Non-pigmented ciliary epithelial cell (primary cell): Measurements from ENCODE around the gene PCDHGA9.
"Not testable (repeated sequence)": the region's sequence is repeated elsewhere in the genome, so short reads cannot be mapped to it uniquely, and the experiment has no call there.

Experiments used
- DNase-seq: peaks from one replicate; pipeline ENCODE4 v3.0.0-alpha.2; 2010; ENCODE audit warnings: low read depth

Gene PCDHGA9

DNA sequence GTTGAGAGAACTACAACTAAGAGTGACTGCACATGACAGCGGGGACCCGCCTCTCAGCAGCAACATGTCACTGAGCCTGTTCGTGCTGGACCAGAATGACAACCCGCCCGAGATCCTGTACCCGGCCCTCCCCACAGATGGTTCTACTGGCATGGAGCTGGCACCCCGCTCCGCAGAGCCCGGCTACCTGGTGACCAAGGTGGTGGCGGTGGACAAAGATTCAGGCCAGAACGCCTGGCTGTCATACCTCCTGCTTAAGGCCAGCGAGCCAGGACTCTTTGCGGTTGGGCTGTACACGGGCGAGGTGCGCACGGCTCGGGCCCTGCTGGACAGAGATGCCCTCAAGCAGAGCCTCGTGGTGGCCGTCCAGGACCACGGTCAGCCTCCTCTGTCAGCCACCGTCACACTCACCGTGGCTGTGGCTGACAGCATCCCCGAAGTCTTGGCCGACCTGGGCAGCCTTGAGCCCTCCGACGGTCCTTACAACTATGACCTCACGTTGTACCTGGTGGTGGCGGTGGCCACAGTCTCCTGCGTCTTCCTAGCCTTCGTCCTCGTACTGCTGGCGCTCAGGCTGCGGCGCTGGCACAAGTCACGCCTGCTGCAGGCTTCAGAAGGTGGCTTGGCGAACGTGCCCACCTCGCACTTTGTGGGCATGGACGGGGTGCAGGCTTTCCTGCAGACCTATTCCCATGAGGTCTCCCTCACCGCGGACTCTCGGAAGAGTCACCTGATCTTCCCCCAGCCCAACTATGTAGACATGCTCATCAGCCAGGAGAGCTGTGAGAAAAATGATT is 17.9 kb upstream of the PCDHGA9 start:
- no peak for DNase-seq

DNA sequence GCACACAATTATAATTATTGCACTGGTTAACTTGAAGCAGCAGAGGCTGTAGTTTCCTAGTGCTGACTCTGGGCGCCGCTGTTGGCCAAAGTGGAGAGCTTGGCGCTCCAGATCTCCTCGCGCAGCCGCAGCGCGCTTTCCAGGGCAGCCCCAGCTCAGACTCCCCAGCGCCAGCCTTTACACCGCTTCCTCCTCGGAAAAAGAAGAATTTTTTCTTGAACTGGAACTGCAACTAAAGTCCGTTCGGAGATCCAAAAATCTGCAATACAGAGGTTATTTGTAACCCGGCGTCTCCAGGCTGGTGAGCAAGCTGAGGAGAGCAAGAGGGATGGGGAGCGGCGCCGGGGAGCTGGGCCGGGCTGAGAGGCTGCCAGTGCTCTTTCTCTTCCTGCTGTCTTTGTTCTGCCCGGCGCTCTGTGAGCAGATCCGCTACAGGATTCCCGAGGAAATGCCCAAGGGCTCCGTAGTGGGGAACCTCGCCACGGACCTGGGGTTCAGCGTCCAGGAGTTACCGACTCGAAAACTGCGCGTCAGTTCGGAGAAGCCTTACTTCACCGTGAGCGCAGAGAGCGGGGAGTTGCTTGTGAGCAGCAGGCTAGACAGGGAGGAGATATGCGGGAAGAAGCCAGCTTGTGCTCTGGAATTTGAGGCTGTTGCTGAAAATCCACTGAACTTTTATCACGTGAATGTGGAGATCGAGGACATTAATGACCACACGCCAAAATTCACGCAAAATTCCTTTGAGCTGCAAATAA is 14.8 kb upstream of the PCDHGA9 start, which contains the start of gene PCDHGB4:
PCDHGB4 (plus strand) TSS at position 142 of the 755 bp plus-strand sequence; CDS start at position 329, 187 bp downstream.
- not testable (repeated sequence) for DNase-seq

GRCh38 chr5:141388661-141389060 is 13.9 kb upstream of the PCDHGA9 start:
- no peak for DNase-seq

DNA sequence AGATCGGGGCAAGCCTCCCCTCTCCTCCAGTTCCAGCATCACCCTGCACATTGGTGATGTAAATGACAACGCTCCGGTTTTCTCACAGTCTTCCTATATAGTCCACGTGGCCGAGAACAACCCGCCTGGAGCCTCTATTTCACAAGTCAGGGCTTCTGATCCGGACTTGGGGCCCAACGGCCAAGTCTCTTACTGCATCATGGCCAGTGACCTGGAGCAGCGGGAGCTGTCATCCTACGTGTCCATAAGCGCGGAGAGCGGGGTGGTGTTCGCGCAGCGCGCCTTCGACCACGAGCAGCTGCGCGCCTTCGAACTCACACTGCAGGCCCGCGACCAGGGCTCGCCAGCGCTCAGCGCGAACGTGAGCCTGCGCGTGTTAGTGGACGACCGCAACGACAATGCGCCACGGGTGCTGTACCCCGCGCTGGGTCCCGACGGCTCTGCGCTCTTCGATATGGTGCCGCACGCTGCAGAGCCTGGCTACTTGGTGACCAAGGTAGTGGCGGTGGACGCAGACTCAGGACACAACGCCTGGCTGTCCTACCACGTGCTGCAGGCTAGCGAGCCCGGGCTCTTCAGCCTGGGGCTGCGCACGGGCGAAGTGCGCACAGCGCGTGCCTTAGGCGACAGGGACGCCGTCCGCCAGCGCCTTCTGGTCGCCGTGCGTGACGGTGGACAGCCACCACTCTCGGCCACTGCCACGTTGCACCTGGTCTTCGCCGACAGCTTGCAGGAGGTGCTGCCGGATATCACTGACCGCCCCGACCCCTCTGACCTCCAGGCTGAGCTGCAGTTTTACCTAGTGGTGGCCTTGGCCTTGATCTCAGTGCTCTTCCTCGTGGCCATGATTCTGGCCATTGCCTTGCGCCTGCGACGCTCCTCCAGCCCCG is 13.2 kb upstream of the PCDHGA9 start:
- DNase-seq = no peak

GRCh38 chr5:141392429-141393198 is 10.0 kb upstream of the PCDHGA9 start, which contains the start of gene PCDHGA8:
Gene PCDHGA8 (plus strand): TSS chr5:141392633. CDS start chr5:141392814, 181 bp downstream.
- DNase-seq = no peak

GRCh38 chr5:141393267-141393666 is 9.3 kb upstream of the PCDHGA9 start:
- no peak for DNase-seq

- not testable (repeated sequence) for DNase-seq
These were observed 8.0 kb upstream of the PCDHGA9 start for GRCh38 chr5:141394401-141395187.

DNA sequence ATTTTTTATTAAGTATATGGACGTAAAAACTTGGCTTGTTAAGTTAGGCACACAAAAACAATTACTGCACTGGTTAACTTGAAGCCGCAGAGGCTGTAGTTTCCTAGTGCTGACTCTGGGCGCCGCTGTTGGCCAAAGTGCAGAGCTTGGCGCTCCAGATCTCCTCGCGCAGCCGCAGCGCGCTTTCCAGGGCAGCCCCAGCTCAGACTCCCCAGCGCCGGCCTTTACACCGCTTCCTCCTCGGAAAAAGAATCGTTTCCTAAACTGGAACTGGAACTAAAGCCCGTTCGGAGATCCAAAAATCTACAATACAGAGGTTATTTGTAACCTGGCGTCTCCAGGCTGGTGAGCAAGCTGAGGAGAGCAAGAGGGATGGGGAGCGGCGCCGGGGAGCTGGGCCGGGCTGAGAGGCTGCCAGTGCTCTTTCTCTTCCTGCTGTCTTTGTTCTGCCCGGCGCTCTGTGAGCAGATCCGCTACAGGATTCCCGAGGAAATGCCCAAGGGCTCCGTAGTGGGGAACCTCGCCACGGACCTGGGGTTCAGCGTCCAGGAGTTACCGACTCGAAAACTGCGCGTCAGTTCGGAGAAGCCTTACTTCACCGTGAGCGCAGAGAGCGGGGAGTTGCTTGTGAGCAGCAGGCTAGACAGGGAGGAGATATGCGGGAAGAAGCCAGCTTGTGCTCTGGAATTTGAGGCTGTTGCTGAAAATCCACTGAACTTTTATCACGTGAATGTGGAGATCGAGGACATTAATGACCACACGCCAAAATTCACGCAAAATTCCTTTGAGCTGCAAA is 4.6 kb upstream of the PCDHGA9 start, which contains the start of gene PCDHGB5:
PCDHGB5 (plus strand) TSS at position 192 of the 796 bp plus-strand sequence; CDS start at position 373, 181 bp downstream.
- DNase-seq = not testable (repeated sequence)

- no peak for DNase-seq
These were observed 4.0 kb upstream of the PCDHGA9 start for GRCh38 chr5:141398608-141399007.

DNA sequence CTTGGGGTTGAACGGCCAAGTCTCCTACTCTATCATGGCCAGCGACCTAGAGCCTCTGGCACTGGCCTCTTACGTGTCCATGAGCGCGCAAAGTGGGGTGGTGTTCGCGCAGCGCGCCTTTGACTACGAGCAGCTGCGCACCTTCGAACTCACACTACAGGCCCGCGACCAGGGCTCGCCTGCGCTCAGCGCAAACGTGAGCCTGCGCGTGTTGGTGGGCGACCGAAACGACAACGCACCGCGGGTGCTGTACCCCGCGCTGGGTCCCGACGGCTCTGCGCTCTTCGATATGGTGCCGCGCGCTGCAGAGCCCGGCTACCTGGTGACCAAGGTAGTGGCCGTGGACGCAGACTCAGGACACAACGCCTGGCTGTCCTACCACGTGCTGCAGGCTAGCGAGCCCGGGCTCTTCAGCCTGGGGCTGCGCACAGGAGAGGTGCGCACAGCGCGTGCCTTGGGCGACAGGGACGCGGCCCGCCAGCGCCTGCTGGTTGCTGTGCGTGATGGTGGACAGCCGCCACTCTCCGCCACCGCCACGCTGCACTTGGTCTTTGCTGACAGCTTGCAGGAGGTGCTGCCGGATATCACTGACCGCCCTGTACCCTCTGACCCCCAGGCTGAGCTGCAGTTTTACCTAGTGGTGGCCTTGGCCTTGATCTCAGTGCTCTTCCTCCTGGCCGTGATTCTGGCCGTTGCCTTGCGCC is 2.9 kb upstream of the PCDHGA9 start:
- no peak for DNase-seq

- DNase-seq = no peak
These were observed 809 bp downstream of the PCDHGA9 start for GRCh38 chr5:141403387-141403786.

DNA sequence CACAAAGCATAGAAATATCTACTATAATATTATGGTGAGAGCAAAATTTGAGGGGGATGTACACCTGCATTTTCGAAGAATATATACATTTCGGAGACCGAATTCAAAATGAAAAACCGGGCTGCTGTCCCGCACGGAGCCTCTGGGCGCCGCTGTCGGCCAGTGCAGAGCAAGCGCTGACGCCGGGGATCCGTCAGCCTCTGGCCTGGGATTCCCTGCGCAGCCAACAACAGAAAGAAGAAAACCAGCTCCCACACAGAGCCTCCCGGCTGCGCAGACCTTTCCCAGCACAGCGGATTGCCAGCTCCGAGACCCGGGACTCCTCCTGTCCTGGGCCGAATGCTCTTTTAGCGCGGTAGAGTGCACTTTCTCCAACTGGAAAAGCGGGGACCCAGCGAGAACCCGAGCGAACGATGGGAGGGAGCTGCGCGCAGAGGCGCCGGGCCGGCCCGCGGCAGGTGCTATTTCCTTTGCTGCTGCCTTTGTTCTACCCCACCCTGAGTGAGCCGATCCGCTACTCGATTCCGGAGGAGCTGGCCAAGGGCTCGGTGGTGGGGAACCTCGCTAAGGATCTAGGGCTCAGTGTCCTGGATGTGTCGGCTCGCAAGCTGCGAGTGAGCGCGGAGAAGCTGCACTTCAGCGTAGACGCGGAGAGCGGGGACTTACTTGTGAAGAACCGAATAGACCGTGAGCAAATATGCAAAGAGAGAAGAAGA is 5.4 kb downstream of the PCDHGA9 start, which contains the start of gene PCDHGB6:
PCDHGB6 (plus strand) TSS at position 232 of the 716 bp plus-strand sequence; CDS start at position 414, 182 bp downstream.
- not testable (repeated sequence) for DNase-seq

- DNase-seq = no peak
These were observed 7.2 kb downstream of the PCDHGA9 start for GRCh38 chr5:141409598-141410306.

DNA sequence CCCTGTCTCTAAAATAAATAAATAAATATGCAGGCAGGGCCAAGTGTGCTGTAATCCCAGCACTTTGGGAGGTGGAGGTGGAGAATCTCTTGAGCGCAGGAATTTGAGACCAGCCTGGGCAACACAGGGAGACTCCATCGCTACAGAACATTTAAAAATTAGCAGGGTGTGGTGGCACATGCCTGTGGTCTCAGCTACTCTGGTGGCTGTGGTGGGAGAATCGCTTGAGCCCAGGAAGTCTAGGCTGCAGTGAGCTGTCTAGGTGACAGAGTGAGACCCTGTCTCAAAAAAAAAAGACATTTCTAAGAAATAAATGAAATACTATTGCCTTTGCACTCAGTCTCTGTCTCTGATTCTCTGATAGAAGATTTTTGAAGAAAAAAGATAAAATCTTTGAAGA is 9.0 kb downstream of the PCDHGA9 start:
- DNase-seq = no peak

- no peak for DNase-seq
These were observed 10.4 kb downstream of the PCDHGA9 start, which contains the start of gene PCDHGA10 for GRCh38 chr5:141412854-141413539. Gene PCDHGA10 (plus strand): TSS chr5:141412987. CDS start chr5:141413176, 189 bp downstream.

DNA sequence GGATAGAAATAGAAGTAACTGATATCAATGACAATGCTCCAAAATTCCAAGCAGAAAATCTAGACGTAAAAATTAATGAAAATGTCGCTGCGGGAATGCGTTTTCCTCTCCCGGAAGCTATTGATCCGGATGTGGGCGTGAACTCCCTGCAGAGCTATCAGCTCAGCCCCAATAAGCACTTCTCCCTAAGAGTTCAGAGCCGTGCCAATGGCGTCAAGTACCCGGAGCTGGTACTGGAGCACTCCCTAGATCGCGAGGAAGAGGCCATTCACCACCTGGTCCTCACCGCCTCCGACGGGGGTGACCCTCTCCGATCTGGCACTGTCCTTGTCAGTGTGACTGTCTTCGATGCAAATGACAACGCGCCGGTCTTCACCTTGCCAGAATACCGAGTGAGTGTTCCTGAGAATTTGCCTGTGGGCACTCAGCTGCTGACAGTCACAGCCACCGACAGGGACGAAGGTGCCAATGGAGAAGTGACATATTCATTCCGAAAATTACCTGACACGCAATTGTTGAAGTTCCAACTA is 11.0 kb downstream of the PCDHGA9 start:
- no peak for DNase-seq
